K562 (cell line): ENCODE data around the gene IDI1. TPM values are rescaled to one million over a fixed set of nuclear protein-coding genes. Genes with fewer than 3 reads are reported as not detected.

Source experiments
- ATAC-seq: fragments of 200-7000 bp; cut with Tn5 transposase; 3 replicates; pipeline ENCODE4 v1.9.1; 2020; ENCODE audit warnings: moderate library complexity
- BruUV-seq: library from RNA; stranded (reverse); fragments of 400-500 nt; replicated peaks from 2 replicates; lab custom pipeline; 2021; lab: Mats Ljungman, UMichigan
- CTCF ChIA-PET: fragments of 300-600 bp; formaldehyde crosslinking; extraction: SDS; loops from one replicate; lab custom pipeline; 2021; ENCODE audit warnings: low intra/inter-chr PET ratio; lab: Yijun Ruan, JAX
- POLR2A ChIA-PET: fragments of 300-600, 350-650 bp; sonication (Branson Sonifier 250); formaldehyde crosslinking; extraction: SDS; loops from one replicate; lab custom pipeline; 2021; ENCODE audit warnings: antibody characterized with exemption, inconsistent platforms; lab: Yijun Ruan, JAX
- DNase-seq, 4 experiments: peaks; one replicate each; pipeline versions ENCODE4 v3.0.0 to v3.0.0-alpha.2; 2011 to 2018; ENCODE audit warnings: low spot score in 3 of 4, mixed read lengths in 3 of 4; ENCODE audit errors: extremely low read depth in 1 of 4
- FAIRE-seq: peaks from 2 replicates; lab custom pipeline; 2011; peaks lifted over from hg19 to GRCh38; lab: Jason Lieb, UNC
- H2AFZ ChIP-seq: 2 replicates; pipeline ENCODE4 v1.6.0; 2011; ENCODE audit warnings: low read depth, low read length, control low read depth, inconsistent platforms
- H3K27ac ChIP-seq: fragments of 200-600 bp; 3 replicates; pipeline ENCODE4 v1.8.0; 2011; ENCODE audit warnings: low read depth, mild to moderate bottlenecking, control low read depth, inconsistent platforms, low read length, moderate library complexity, mixed read lengths; ENCODE audit errors: extremely low read depth
- H3K27me3 ChIP-seq, 2 experiments: fragments of 300-600 bp in 1 of 2; 2 replicates in 1 of 2; 3 replicates in 1 of 2; pipeline versions ENCODE4 v1.6.0 to v1.8.0; 2011; ENCODE audit warnings: inconsistent platforms in 2 of 2, low read length in 2 of 2, mild to moderate bottlenecking in 1 of 2, mixed read lengths in 1 of 2, moderate library complexity in 1 of 2; ENCODE audit not compliant: control insufficient read depth in 2 of 2, insufficient read depth in 2 of 2
- H3K36me3 ChIP-seq: fragments of 300-600 bp; 3 replicates; pipeline ENCODE4 v1.8.0; 2011; ENCODE audit warnings: mild to moderate bottlenecking, low read length, inconsistent platforms; ENCODE audit not compliant: control insufficient read depth, insufficient read depth
- H3K4me1 ChIP-seq, 2 experiments: fragments of 200-600 bp in 1 of 2; replicated peaks in 1 of 2; 2 replicates in 1 of 2; 3 replicates in 1 of 2; pipeline versions ENCODE4 v1.5.1 to v1.8.0; 2011; ENCODE audit warnings: inconsistent platforms in 2 of 2, low read length in 2 of 2, mild to moderate bottlenecking in 1 of 2, mixed read lengths in 1 of 2, moderate library complexity in 1 of 2; ENCODE audit not compliant: control insufficient read depth in 2 of 2, insufficient read depth in 2 of 2
- H3K4me2 ChIP-seq: 2 replicates; pipeline ENCODE4 v1.6.1; 2011; ENCODE audit warnings: low read length, control low read depth, inconsistent platforms, mixed read lengths; ENCODE audit not compliant: insufficient read depth
- H3K4me3 ChIP-seq: fragments of 200-600 bp; sonication (generic), shearing (Covaris generic); 2 replicates; pipeline ENCODE4 v1.5.1; 2016; ENCODE audit warnings: control low read depth, inconsistent platforms
- H3K79me2 ChIP-seq: fragments of 200-600 bp; 3 replicates; pipeline ENCODE4 v1.8.0; 2011; ENCODE audit warnings: low read length, inconsistent platforms; ENCODE audit not compliant: control insufficient read depth, insufficient read depth
- H3K9ac ChIP-seq, 2 experiments: 2 replicates each; pipeline versions ENCODE4 v1.6.0 to v1.6.1; 2011; ENCODE audit warnings: low read depth in 2 of 2, low read length in 2 of 2, control low read depth in 1 of 2, inconsistent platforms in 1 of 2, mild to moderate bottlenecking in 1 of 2, mixed read lengths in 1 of 2; ENCODE audit not compliant: insufficient read depth in 1 of 2
- H3K9me1 ChIP-seq: one replicate; pipeline ENCODE4 v1.6.0; 2011; ENCODE audit warnings: inconsistent platforms, mild to moderate bottlenecking, low read length, moderate library complexity; ENCODE audit not compliant: control insufficient read depth, insufficient read depth
- H3K9me3 ChIP-seq: replicated peaks from 2 replicates; pipeline ENCODE4 v1.5.1; 2011; ENCODE audit warnings: low read depth, low read length, inconsistent platforms; ENCODE audit not compliant: control insufficient read depth, insufficient read depth
- H4K20me1 ChIP-seq: replicated peaks from 2 replicates; pipeline ENCODE4 v1.6.1; 2011; ENCODE audit warnings: low read length, inconsistent platforms, mixed read lengths; ENCODE audit not compliant: control insufficient read depth, insufficient read depth
- CBFB ChIP-seq: sonication (generic); formaldehyde crosslinking; IDR thresholded peaks from 2 replicates; pipeline ENCODE4 v1.4.0; 2020; ENCODE audit warnings: mild to moderate bottlenecking, missing genetic modification reagents
- CBX8 ChIP-seq: fragments of 200-600 bp; sonication (generic); IDR thresholded peaks from 2 replicates; pipeline ENCODE4 v1.6.1; 2012; ENCODE audit warnings: borderline replicate concordance, mixed run types, low read depth, mild to moderate bottlenecking, moderate library complexity, mixed read lengths, low read length, control low read depth, inconsistent platforms; ENCODE audit not compliant: poor library complexity, severe bottlenecking; ENCODE audit errors: extremely low read depth
- CHCHD3 ChIP-seq: fragments of 250-450 bp; sonication (Bioruptor Pico); IDR thresholded peaks from 2 replicates; pipeline ENCODE4 v2.1.2; 2022; ENCODE audit warnings: mild to moderate bottlenecking
- ELF1 ChIP-seq: fragments of 200-800 bp; sonication (Bioruptor generic); IDR thresholded peaks from 2 replicates; pipeline ENCODE4 v1.6.1; 2016; ENCODE audit warnings: missing genetic modification characterization, missing compliant biosample characterization
- HDAC6 ChIP-seq: IDR thresholded peaks from 2 replicates; pipeline ENCODE4 v1.6.1; 2012; ENCODE audit warnings: low read depth, mild to moderate bottlenecking, control low read depth, inconsistent platforms, low read length, moderate library complexity
- KLF16 ChIP-seq: IDR thresholded peaks from 2 replicates; pipeline ENCODE4 v1.6.1; 2016; ENCODE audit warnings: antibody characterized with exemption
- MAX ChIP-seq: sonication (generic); formaldehyde crosslinking; IDR thresholded peaks from 2 replicates; pipeline ENCODE4 v1.9.0; 2022; ENCODE audit warnings: mild to moderate bottlenecking, missing genetic modification reagents
- MBD2 ChIP-seq: sonication (generic); IDR thresholded peaks from 2 replicates; pipeline ENCODE4 v1.6.1; 2016; ENCODE audit warnings: low read depth, borderline replicate concordance
- MCM2 ChIP-seq: fragments of 450-650 bp; IDR thresholded peaks from 2 replicates; pipeline ENCODE4 v1.6.1; 2017; ENCODE audit warnings: low read depth, mild to moderate bottlenecking
- NCOA4 ChIP-seq: fragments of 450-650 bp; IDR thresholded peaks from 2 replicates; pipeline ENCODE4 v1.6.1; 2018; ENCODE audit warnings: mild to moderate bottlenecking; ENCODE audit not compliant: partially characterized antibody
- RUNX1 ChIP-seq: sonication (generic); IDR thresholded peaks from 2 replicates; pipeline ENCODE4 v1.6.1; 2016; ENCODE audit warnings: antibody characterized with exemption, low read depth
- SAP30 ChIP-seq: fragments of 200-600 bp; sonication (generic); IDR thresholded peaks from 2 replicates; pipeline ENCODE4 v1.6.1; 2012; ENCODE audit warnings: borderline replicate concordance, low read depth, mild to moderate bottlenecking, moderate library complexity, low read length, control low read depth, inconsistent platforms; ENCODE audit not compliant: insufficient read depth, poor library complexity, severe bottlenecking
- SIN3A ChIP-seq, 2 experiments: fragments of 150-350 bp in 1 of 2; IDR thresholded peaks; 2 replicates each; pipeline ENCODE4 v1.6.1; 2011 to 2016; ENCODE audit warnings: borderline replicate concordance in 2 of 2, low read depth in 2 of 2, low read length in 2 of 2, mild to moderate bottlenecking in 2 of 2, moderate library complexity in 2 of 2; ENCODE audit not compliant: control insufficient read depth in 1 of 2
- SP2 ChIP-seq: IDR thresholded peaks from 2 replicates; pipeline ENCODE4 v1.6.1; 2011; ENCODE audit warnings: mild to moderate bottlenecking, low read depth, low read length, moderate library complexity; ENCODE audit not compliant: poor library complexity, severe bottlenecking; ENCODE audit errors: extremely low read depth
- TCFL5 ChIP-seq: fragments of 250-450 bp; sonication (Bioruptor Pico); conservative IDR thresholded peaks from 2 replicates; pipeline ENCODE4 v1.6.1; 2021; ENCODE audit warnings: mild to moderate bottlenecking, moderate library complexity, matching md5 sums
- ZNF146 ChIP-seq: IDR thresholded peaks from one replicate; pipeline ENCODE4 v1.6.1; 2018; ENCODE audit warnings: missing compliant biosample characterization; ENCODE audit not compliant: unreplicated experiment
- ZNF280B ChIP-seq: fragments of 250-450 bp; sonication (Bioruptor Pico); IDR thresholded peaks from 2 replicates; pipeline ENCODE4 v1.5.1; 2021; ENCODE audit warnings: mild to moderate bottlenecking
- ZNF512 ChIP-seq: IDR thresholded peaks from 2 replicates; pipeline ENCODE4 v1.6.1; 2016; ENCODE audit warnings: missing genetic modification characterization, missing compliant biosample characterization
- WGBS: fragments of 100-300 bp; shearing (Covaris generic); methylation state at CpG from one replicate; pipeline ENCODE4 v1.1.6; 2016; ENCODE audit warnings: low coverage, mixed read lengths; ENCODE audit not compliant: insufficient coverage; ENCODE audit errors: missing lambda C conversion rate; 5-methylcytosine and 5-hydroxymethylcytosine counted together
- in situ Hi-C: fragments of 300-500 bp; cut with MboI; formaldehyde crosslinking; loops from 4 replicates; pipeline ENCODE4 v1.15.0; 2018; ENCODE audit warnings: inconsistent platforms, mixed read lengths
- intact Hi-C: fragments of 100-400 bp; cut with micrococcal nuclease; formaldehyde crosslinking; loops from 2 replicates; pipeline ENCODE4 v1.14.2; 2022
- polyA plus RNA-seq, 8 experiments: library from polyadenylated mRNA; depleted of rRNA in 4 of 8; stranded (reverse) in 5 of 8; unstranded in 3 of 8; fragments of >200 nt; fragmentation: Nextera tagmentation in 2 of 8; fragmentation: Illumina TruSeq in 1 of 8; extraction: Ambion mirVana in 2 of 8; extraction: Trizol in 1 of 8; gene quantifications; 2 replicates each; pipeline versions ENCODE4 v1.2.1 to v1.2.3, GENCODE V29; 2011 to 2014; ENCODE audit warnings: inconsistent platforms in 1 of 8, missing spikeins in 1 of 8
- total RNA-seq, 7 experiments: library from RNA; depleted of rRNA in 6 of 7; stranded (reverse); fragments of >200 nt in 6 of 7; fragmentation: Illumina TruSeq in 2 of 7; extraction: Trizol in 2 of 7; gene quantifications; 2 replicates each; pipeline versions ENCODE4 v1.2.1 to v1.2.3, GENCODE V29; 2011 to 2021; ENCODE audit warnings: low replicate concordance in 1 of 7

IDI1 gene
- total and polyA plus RNA-seq, 9 of the 15 experiments (the other 6 are each of a cell fraction or from before 2014, with no cell fraction given), result 70.0 to 265 (median 119) TPM

- TF ChIP-seq ZNF512 (tag) (no peak), KLF16 (no peak), SAP30 (peak; percentile 26), SIN3A (IDR thresholded peaks at IDR 0.05; ENCODE audit: borderline replicate concordance in 2 of 2, control insufficient read depth in 1 of 2, low read depth in 2 of 2, low read length in 2 of 2) (peak in 1 of 2 experiments; percentile 68; a peak in 1 of 4 replicates)
These were observed 982 bp downstream of the IDI1 start (continued) for GRCh38 chr10:1047937-1048336.

GRCh38 chr10:1045415-1045814 is 3.5 kb downstream of the IDI1 start:
- Histone ChIP-seq H3K4me1 (peaks cover 21 to 25% of the 10 kb centered on the region in 2 experiments), H3K36me3 (peaks cover 67% of the 10 kb centered on the region), H3K27me3 (no peaks in the 10 kb centered on the region), H3K27ac (no peak overlapping the region), H3K4me2 (peak overlapping the region; percentile 55), H4K20me1 (peaks cover 35% of the 10 kb centered on the region), H3K9me3 (no peaks in the 10 kb centered on the region), H2AFZ (no peak overlapping the region), H3K9me1 (peaks cover 13% of the 10 kb centered on the region), H3K79me2 (peaks cover 60% of the 10 kb centered on the region), H3K4me3 (peak overlapping the region; percentile 27; the same call in 1 of the 2 replicates), H3K9ac (no peak overlapping the region)
- ChIA-PET POLR2A (interaction anchor here (2.5 kb wide), 1 partner anchor 9 kb away, joined by 12 read pairs; no protein-coding TSS in a partner anchor), CTCF (no interaction called here)
- DNase-seq, result no peak
- FAIRE-seq, result no peak
- 53% methylated on average over 6 of the region's 6 CpGs for WGBS
- in situ Hi-C loops (no loop called here), intact Hi-C loops (no loop called here)
- no TSS peak for BruUV-seq
- no peak for ATAC-seq
- no peak for TF ChIP-seq MCM2
- TF ChIP-seq CBFB (CRISPR knock-in tag), result no peak
- no peak for TF ChIP-seq CHCHD3 (CRISPR knock-in tag)
- no peak for TF ChIP-seq SIN3A (IDR thresholded peaks at IDR 0.05; ENCODE audit: borderline replicate concordance in 2 of 2, control insufficient read depth in 1 of 2, low read depth in 2 of 2, low read length in 2 of 2)
- TF ChIP-seq ELF1 (tag), result no peak
- TF ChIP-seq ZNF280B (CRISPR knock-in tag), result no peak
- TF ChIP-seq NCOA4, result no peak
- no peak for TF ChIP-seq MAX (CRISPR knock-in tag)
- TF ChIP-seq RUNX1, result no peak
- no peak for TF ChIP-seq SP2
- TF ChIP-seq MBD2, result no peak
- no peak for TF ChIP-seq CBX8
- TF ChIP-seq HDAC6, result no peak
- no peak for TF ChIP-seq TCFL5 (CRISPR knock-in tag)
- TF ChIP-seq ZNF146 (CRISPR knock-in tag), result no peak
